Cardiac muscle cell (in vitro differentiated cells and primary cell): ENCODE results near the gene ABHD2. TPM values are rescaled to one million over a fixed set of nuclear protein-coding genes. Genes with fewer than 3 reads are reported as not detected.
A peak's percentile ranks its signal among the peaks of the same experiment; 100 is the strongest.

Experiments used
- DNase-seq, 2 donors: peaks; one replicate each; pipeline versions ENCODE4 v3.0.0 to v3.0.0-alpha.2; 2010 to 2017; ENCODE audit warnings: low read depth in 1 of 2, low spot score in 1 of 2
- H3K27ac ChIP-seq: fragments of 200-600 bp; sonication (generic); 2 replicates; pipeline ENCODE4 v1.5.1; 2016
- H3K27me3 ChIP-seq: fragments of 200-600 bp; sonication (generic); 2 replicates; pipeline ENCODE4 v1.6.0; 2016; ENCODE audit warnings: control low read depth
- H3K36me3 ChIP-seq: fragments of 200-600 bp; sonication (generic); 2 replicates; pipeline ENCODE4 v1.5.1; 2016; ENCODE audit warnings: control low read depth
- H3K4me1 ChIP-seq: fragments of 200-600 bp; sonication (generic); 2 replicates; pipeline ENCODE4 v1.8.1; 2017; ENCODE audit warnings: low read depth, mild to moderate bottlenecking, mixed run types
- H3K4me3 ChIP-seq: fragments of 200-600 bp; sonication (generic); 2 replicates; pipeline ENCODE4 v1.5.1; 2016; ENCODE audit warnings: mild to moderate bottlenecking
- H3K9me3 ChIP-seq: fragments of 200-600 bp; sonication (generic); 2 replicates; pipeline ENCODE4 v1.5.1; 2017; ENCODE audit warnings: low read depth, mild to moderate bottlenecking, control low read depth
- polyA plus RNA-seq: library from polyadenylated mRNA; unstranded; fragments of >200 nt; fragmentation: Nextera tagmentation; extraction: Ambion mirVana; gene quantifications from 2 replicates; pipeline ENCODE4 v1.2.1, GENCODE V29; 2016
- total RNA-seq: library from RNA; depleted of rRNA; stranded (reverse); fragments of >200 nt; gene quantifications from 2 replicates; pipeline ENCODE4 v1.2.3, GENCODE V29; 2016
- TF ChIP-seq, protein P1 (sequence below): IDR thresholded peaks from 2 replicates; pipeline ENCODE4 v1.5.1; 2012; ENCODE audit warnings: low read depth, mild to moderate bottlenecking, low read length

The ABHD2 gene
- total and polyA plus RNA-seq, 2 experiments from 2014 or later, result 28.4 to 43.0 TPM

DNA sequence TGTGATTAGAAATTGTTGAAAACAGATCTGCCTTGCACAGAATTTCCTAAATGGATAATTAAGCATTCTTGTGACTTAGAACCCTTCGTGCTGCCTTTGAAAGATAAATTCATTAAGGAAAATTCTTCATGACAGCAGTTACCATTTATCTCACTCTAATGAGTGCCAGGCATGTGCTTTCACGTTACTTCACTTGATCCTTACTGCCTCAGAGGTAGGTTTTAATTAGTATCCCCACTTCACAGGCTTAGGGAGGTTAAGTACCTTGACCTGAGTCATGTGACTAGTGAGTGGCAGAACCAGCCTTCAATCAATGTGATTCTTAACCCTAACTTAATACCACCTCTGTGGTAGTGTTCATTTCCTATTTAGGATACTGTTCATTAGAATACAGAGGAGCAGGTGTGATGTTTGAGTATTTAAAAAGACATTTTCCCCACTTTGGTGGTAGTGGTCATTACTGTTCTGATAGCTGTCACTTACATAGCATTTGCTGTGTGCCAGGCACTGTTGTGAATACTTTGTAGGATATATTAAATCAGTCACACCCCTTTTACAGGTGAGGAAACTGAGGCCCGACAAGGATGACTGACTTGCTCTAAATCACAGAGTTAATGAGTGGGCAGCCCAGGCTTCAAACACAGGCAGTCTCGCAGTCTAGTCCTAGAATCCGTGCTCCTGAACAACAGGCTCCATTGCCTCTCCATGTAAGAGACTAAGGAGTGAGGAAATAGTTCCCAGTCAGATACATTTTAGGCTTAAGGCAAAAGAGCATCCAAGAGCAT lies 75.2 kb downstream of the ABHD2 start:
- TF ChIP-seq, protein P1, sequence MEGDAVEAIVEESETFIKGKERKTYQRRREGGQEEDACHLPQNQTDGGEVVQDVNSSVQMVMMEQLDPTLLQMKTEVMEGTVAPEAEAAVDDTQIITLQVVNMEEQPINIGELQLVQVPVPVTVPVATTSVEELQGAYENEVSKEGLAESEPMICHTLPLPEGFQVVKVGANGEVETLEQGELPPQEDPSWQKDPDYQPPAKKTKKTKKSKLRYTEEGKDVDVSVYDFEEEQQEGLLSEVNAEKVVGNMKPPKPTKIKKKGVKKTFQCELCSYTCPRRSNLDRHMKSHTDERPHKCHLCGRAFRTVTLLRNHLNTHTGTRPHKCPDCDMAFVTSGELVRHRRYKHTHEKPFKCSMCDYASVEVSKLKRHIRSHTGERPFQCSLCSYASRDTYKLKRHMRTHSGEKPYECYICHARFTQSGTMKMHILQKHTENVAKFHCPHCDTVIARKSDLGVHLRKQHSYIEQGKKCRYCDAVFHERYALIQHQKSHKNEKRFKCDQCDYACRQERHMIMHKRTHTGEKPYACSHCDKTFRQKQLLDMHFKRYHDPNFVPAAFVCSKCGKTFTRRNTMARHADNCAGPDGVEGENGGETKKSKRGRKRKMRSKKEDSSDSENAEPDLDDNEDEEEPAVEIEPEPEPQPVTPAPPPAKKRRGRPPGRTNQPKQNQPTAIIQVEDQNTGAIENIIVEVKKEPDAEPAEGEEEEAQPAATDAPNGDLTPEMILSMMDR, result no peak
- peaks cover 32% of the 10 kb centered on the region for H3K4me1 ChIP-seq
- no peaks in the 10 kb centered on the region for H3K27me3 ChIP-seq
- H3K27ac ChIP-seq, result no peak overlapping the region
- H3K4me3 ChIP-seq, result no peak overlapping the region
- DNase-seq, result peak in 1 of 2 donors; percentile 48
- H3K9me3 ChIP-seq, result no peaks in the 10 kb centered on the region
- no peaks in the 10 kb centered on the region for H3K36me3 ChIP-seq

GRCh38 chr15:89164712-89165211 lies 76.5 kb downstream of the ABHD2 start:
- TF ChIP-seq, protein P1, result no peak
- H3K4me1 ChIP-seq, result peaks cover 32% of the 10 kb centered on the region

DNA sequence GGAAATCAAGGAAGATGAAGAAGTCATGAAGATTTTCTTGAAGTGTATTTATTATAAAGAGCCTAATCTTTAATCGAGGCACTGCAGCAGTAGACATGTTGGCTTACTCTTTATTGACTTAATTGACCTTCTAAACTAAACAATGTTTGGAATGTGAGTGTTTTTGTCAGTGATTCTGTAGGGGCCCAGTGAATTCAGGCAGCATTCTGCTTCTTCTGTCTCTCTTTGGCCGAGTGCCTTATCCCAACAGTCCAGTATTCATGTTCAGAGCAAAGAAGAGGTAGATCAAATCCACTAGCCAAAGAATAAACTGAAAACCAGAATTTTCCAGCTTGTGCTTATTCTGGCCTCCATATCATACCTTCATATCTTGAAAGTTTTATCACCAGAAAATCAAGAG lies 77.4 kb downstream of the ABHD2 start:
- no peaks in the 10 kb centered on the region for H3K27me3 ChIP-seq
- TF ChIP-seq, protein P1, result no peak
- no peak overlapping the region for H3K4me3 ChIP-seq
- H3K27ac ChIP-seq, result no peak overlapping the region
- peaks cover 32% of the 10 kb centered on the region for H3K4me1 ChIP-seq
- no peaks in the 10 kb centered on the region for H3K36me3 ChIP-seq
- peak in 1 of 2 donors; percentile 43 for DNase-seq
- no peaks in the 10 kb centered on the region for H3K9me3 ChIP-seq

More at GRCh38 chr15:89164712-89165211, 76.5 kb downstream of the ABHD2 start:
- DNase-seq, result no peak
- no peak overlapping the region for H3K4me3 ChIP-seq
- H3K36me3 ChIP-seq, result no peaks in the 10 kb centered on the region
- H3K9me3 ChIP-seq, result no peaks in the 10 kb centered on the region
- no peaks in the 10 kb centered on the region for H3K27me3 ChIP-seq
- no peak overlapping the region for H3K27ac ChIP-seq

GRCh38 chr15:89167267-89168176 lies 79.3 kb downstream of the ABHD2 start:
- TF ChIP-seq, protein P1, result no peak
- Histone ChIP-seq H3K27ac (peak overlapping the region; percentile 61), H3K4me3 (no peak overlapping the region)

DNA sequence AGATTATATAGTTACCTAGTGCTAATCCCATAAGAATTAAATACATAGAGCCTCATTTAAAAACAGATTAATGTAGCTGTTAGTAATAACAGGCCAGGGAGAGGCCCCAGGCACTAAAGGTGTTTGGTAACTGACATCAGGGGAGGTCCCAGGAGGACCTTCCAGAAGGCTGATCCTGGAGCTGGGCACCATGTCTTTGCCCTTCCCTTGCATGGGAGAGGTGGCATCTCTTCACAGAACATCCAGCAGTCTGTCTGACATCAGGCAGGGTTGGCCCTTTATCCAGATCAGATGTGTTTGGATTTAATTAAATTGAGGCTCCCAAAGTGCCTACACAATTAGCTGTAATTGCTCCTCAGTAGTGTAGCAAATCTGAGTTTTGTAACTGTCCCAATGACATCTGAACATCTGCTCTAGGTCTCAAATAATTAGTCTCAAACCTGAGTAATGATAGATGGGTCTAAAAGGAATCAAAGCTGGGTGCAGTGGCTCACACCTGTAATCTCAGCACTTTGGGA lies 80.1 kb downstream of the ABHD2 start:
- H3K27me3 ChIP-seq, result no peaks in the 10 kb centered on the region
- H3K4me3 ChIP-seq, result no peak overlapping the region
- TF ChIP-seq, protein P1, result no peak
- no peak overlapping the region for H3K27ac ChIP-seq
- no peaks in the 10 kb centered on the region for H3K36me3 ChIP-seq
- H3K9me3 ChIP-seq, result no peaks in the 10 kb centered on the region
- H3K4me1 ChIP-seq, result peaks cover 25% of the 10 kb centered on the region
- no peak for DNase-seq

More at GRCh38 chr15:89167267-89168176, 79.3 kb downstream of the ABHD2 start:
- Histone ChIP-seq H3K4me1 (peaks cover 32% of the 10 kb centered on the region), H3K27me3 (no peaks in the 10 kb centered on the region), H3K36me3 (no peaks in the 10 kb centered on the region), H3K9me3 (no peaks in the 10 kb centered on the region)
- peak; percentile 12 to 53 for DNase-seq
